OCI-LY7 (cell line): Measurements from ENCODE around the gene CFAP99. TPM values are rescaled to one million over a fixed set of nuclear protein-coding genes. Genes with fewer than 3 reads are reported as not detected.

ENCODE experiments used
- BruUV-seq: library from RNA; stranded (reverse); fragments of 400-500 nt; replicated peaks from 2 replicates; lab custom pipeline; 2021; lab: Mats Ljungman, UMichigan
- CTCF ChIA-PET: fragments of 300-600 bp; sonication (Branson Sonifier 250); formaldehyde crosslinking; loops from one replicate; lab custom pipeline; 2022; ENCODE audit warnings: antibody characterized with exemption; ENCODE audit not compliant: unreplicated experiment; lab: Charles Lee
- POLR2A ChIA-PET: fragments of 300-600 bp; sonication (Branson Sonifier 250); formaldehyde crosslinking; loops from one replicate; lab custom pipeline; 2022; ENCODE audit warnings: antibody characterized with exemption; lab: Charles Lee
- DNase-seq: peaks from one replicate; pipeline ENCODE4 v3.0.0-alpha.2; 2015; ENCODE audit warnings: low spot score
- H2AFZ ChIP-seq: fragments of 200-600 bp; sonication (generic), shearing (Covaris generic); 2 replicates; pipeline ENCODE4 v1.6.1; 2014; ENCODE audit warnings: mild to moderate bottlenecking, antibody characterized with exemption, low read length, moderate library complexity
- H3K27ac ChIP-seq: fragments of 200-600 bp; sonication (generic); 2 replicates; pipeline ENCODE4 v1.5.1; 2014; ENCODE audit warnings: mixed run types, low read depth, mild to moderate bottlenecking, moderate library complexity, low read length, inconsistent platforms; ENCODE audit not compliant: poor library complexity, severe bottlenecking
- H3K36me3 ChIP-seq: fragments of 200-600 bp; sonication (generic); 2 replicates; pipeline ENCODE4 v1.6.1; 2014; ENCODE audit warnings: mild to moderate bottlenecking, antibody characterized with exemption, low read length, moderate library complexity, mixed read lengths; ENCODE audit not compliant: insufficient read depth
- H3K4me1 ChIP-seq: fragments of 200-600 bp; sonication (generic); 2 replicates; pipeline ENCODE4 v1.5.1; 2014; ENCODE audit warnings: mild to moderate bottlenecking, low read length; ENCODE audit not compliant: insufficient read depth, poor library complexity, severe bottlenecking
- H3K4me2 ChIP-seq: fragments of 200-600 bp; sonication (generic); 2 replicates; pipeline ENCODE4 v1.6.1; 2014; ENCODE audit warnings: mild to moderate bottlenecking, low read length
- H3K4me3 ChIP-seq: fragments of 200-600 bp; sonication (generic); 2 replicates; pipeline ENCODE4 v1.5.1; 2014; ENCODE audit warnings: mild to moderate bottlenecking, low read depth, low read length; ENCODE audit not compliant: poor library complexity, severe bottlenecking
- H3K79me2 ChIP-seq: fragments of 200-600 bp; sonication (generic); 2 replicates; pipeline ENCODE4 v1.6.1; 2016; ENCODE audit warnings: low read depth, mild to moderate bottlenecking, low read length, moderate library complexity, mixed read lengths; ENCODE audit not compliant: insufficient read depth
- H3K9me2 ChIP-seq: fragments of 200-600 bp; sonication (generic); 2 replicates; pipeline ENCODE4 v1.6.1; 2016; ENCODE audit warnings: mild to moderate bottlenecking, low read length, mixed read lengths; ENCODE audit not compliant: insufficient read depth
- H3K9me3 ChIP-seq: fragments of 200-600 bp; sonication (generic); 2 replicates; pipeline ENCODE4 v1.6.1; 2014; ENCODE audit warnings: mild to moderate bottlenecking, mixed run types, low read length, mixed read lengths
- H4K20me1 ChIP-seq: fragments of 200-600 bp; sonication (generic); 2 replicates; pipeline ENCODE4 v1.6.1; 2014; ENCODE audit warnings: mild to moderate bottlenecking, antibody characterized with exemption, low read length, moderate library complexity, mixed read lengths; ENCODE audit not compliant: insufficient read depth
- EZH2phosphoT487 ChIP-seq: fragments of 200-600 bp; sonication (generic); IDR thresholded peaks from 2 replicates; pipeline ENCODE4 v1.6.1; 2018; ENCODE audit warnings: low read depth, borderline replicate concordance, mild to moderate bottlenecking, mixed run types, antibody characterized with exemption, low read length, moderate library complexity, mixed read lengths
- intact Hi-C: fragments of 100-400 bp; cut with micrococcal nuclease; formaldehyde crosslinking; loops from one replicate; pipeline ENCODE4 v1.10.0; 2022; ENCODE audit not compliant: unreplicated experiment
- total RNA-seq, 2 experiments: library from RNA; depleted of rRNA in 1 of 2; stranded (reverse); fragments of >200 nt in 1 of 2; shearing (Covaris generic) in 1 of 2; gene quantifications; 2 replicates each; pipeline ENCODE4 v1.2.3, GENCODE V29; 2014 to 2022
- TF ChIP-seq, protein P1 (sequence below): fragments of 200-600 bp; sonication (generic); conservative IDR thresholded peaks from 2 replicates; pipeline ENCODE4 v1.5.1; 2014; ENCODE audit warnings: mild to moderate bottlenecking, antibody characterized with exemption, low read length, moderate library complexity, mixed read lengths

CFAP99 gene
- total RNA-seq, 2 experiments from 2014 or later = not detected

DNA sequence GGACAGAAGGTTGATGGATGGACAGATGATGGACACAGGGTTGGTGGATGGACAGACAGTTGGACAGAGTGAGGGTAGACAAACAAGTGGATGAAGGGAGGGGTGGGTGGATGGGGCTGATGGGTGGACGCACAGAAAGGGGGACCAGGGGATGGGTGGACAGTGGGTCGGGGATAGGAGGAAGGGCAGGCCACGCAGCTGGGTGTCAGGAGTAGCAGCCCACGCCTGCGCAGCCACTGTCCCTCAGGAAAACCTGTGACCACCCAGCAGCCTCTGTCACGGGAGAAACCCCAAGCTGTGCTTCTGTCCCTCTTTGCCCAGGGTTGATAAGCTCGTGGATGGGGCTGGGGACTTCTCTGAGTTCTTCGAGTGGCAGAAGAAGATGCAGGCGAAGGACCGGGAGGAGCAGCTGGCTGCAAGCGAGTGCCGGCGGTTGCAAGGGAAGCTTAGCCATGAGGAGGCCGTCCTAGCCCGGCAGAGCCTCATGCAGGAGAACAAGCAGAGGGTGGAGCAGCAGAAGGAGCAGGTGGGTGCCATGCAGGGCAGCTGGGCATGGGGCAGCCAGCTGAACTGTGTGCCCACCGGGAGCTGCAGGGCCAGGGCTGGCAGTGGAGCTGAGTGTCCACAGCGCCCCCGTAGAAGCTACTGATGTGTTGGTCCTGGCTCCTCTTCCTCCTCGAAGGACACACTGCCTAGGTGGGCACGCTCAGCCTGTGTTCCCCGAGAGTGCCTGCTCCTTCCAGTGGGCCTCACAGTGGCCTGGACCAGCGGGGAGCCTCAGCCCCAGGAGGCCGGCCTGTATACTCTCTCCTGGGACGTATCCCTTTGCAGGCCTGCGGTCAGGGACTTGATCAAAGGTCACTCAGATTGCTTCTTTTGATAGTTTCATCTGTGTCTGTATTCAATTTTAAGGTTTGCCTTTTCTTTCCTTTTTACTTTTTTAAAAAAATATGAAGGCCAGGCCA, 33.3 kb downstream of the CFAP99 start:
- CTCF ChIA-PET = no interaction called here
- H3K9me3 ChIP-seq = no peaks in the 10 kb centered on the region
- TF ChIP-seq EZH2phosphoT487 = no peak
- TF ChIP-seq, protein P1, sequence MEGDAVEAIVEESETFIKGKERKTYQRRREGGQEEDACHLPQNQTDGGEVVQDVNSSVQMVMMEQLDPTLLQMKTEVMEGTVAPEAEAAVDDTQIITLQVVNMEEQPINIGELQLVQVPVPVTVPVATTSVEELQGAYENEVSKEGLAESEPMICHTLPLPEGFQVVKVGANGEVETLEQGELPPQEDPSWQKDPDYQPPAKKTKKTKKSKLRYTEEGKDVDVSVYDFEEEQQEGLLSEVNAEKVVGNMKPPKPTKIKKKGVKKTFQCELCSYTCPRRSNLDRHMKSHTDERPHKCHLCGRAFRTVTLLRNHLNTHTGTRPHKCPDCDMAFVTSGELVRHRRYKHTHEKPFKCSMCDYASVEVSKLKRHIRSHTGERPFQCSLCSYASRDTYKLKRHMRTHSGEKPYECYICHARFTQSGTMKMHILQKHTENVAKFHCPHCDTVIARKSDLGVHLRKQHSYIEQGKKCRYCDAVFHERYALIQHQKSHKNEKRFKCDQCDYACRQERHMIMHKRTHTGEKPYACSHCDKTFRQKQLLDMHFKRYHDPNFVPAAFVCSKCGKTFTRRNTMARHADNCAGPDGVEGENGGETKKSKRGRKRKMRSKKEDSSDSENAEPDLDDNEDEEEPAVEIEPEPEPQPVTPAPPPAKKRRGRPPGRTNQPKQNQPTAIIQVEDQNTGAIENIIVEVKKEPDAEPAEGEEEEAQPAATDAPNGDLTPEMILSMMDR = no peak
- H4K20me1 ChIP-seq = no peaks in the 10 kb centered on the region
- BruUV-seq = no TSS peak
- H3K4me1 ChIP-seq = peaks cover 12% of the 10 kb centered on the region
- H2AFZ ChIP-seq = no peak overlapping the region
- no peaks in the 10 kb centered on the region for H3K9me2 ChIP-seq
- no peak overlapping the region for H3K27ac ChIP-seq
- no peaks in the 10 kb centered on the region for H3K36me3 ChIP-seq
- intact Hi-C loops = no loop called here
- POLR2A ChIA-PET = no interaction called here
- H3K79me2 ChIP-seq = no peaks in the 10 kb centered on the region
- no peak overlapping the region for H3K4me3 ChIP-seq
- no peak for DNase-seq
- no peak overlapping the region for H3K4me2 ChIP-seq

DNA sequence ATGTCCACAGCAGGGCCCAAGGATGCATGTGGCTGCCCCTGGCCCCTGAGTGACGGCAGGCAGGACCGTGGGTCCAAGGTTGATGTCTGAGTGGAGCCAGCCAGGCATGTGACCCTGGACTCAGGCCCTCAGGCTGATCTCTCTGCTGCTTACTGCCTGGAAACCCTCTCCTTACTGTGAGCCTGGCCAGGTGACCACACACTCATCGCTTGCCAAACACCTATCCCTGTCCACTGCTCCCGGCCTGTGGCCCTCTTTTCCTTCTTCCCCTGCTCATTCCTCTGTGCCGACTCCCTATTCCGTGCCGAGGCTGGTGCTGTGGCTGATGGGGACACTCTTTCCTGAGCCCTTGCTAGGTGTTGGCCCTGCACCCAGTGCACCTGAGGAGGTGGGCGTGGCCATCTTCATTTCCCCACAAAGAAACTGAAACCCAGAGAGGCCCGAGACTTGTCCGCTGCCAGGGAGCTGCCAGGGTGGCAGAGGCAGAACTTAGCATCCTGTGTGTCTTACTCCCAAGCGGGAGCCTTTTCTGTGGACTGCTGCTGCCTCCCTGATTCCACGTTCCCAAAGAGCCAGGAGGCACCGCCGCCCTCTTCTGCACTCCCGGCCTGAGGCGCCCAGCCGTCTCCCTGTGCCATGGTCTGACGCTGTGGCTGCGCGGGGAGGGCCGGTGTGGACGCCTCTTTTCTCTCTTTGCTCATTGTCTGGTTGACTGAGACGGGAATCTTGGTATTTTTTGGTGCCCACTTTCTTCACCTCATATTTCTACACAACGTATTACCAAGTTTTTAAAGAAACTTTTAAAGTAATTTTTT, 38.9 kb downstream of the CFAP99 start:
- TF ChIP-seq, protein P1 = no peak
- no peak for TF ChIP-seq EZH2phosphoT487
- H3K27ac ChIP-seq = no peak overlapping the region
- DNase-seq = no peak
- intact Hi-C loops = no loop called here
- no peaks in the 10 kb centered on the region for H4K20me1 ChIP-seq
- no peaks in the 10 kb centered on the region for H3K79me2 ChIP-seq
- POLR2A ChIA-PET = interaction anchor here (0.6 to 0.7 kb wide), 2 partner anchors 225 to 557 kb away, joined by 3 to 4 read pairs; no protein-coding TSS in a partner anchor
- H3K4me1 ChIP-seq = peaks cover 7% of the 10 kb centered on the region
- H3K4me3 ChIP-seq = no peak overlapping the region
- no peaks in the 10 kb centered on the region for H3K9me2 ChIP-seq
- no peaks in the 10 kb centered on the region for H3K9me3 ChIP-seq
- no peaks in the 10 kb centered on the region for H3K36me3 ChIP-seq
- no TSS peak for BruUV-seq
- no peak overlapping the region for H2AFZ ChIP-seq
- H3K4me2 ChIP-seq = no peak overlapping the region
- CTCF ChIA-PET = no interaction called here
